ENCODE results near the gene USP24. TPM values are rescaled to one million over a fixed set of nuclear protein-coding genes. Genes with fewer than 3 reads are reported as not detected.

The USP24 gene
- total RNA-seq, 1 experiment from 2014 or later, result 54.6 TPM

DNA sequence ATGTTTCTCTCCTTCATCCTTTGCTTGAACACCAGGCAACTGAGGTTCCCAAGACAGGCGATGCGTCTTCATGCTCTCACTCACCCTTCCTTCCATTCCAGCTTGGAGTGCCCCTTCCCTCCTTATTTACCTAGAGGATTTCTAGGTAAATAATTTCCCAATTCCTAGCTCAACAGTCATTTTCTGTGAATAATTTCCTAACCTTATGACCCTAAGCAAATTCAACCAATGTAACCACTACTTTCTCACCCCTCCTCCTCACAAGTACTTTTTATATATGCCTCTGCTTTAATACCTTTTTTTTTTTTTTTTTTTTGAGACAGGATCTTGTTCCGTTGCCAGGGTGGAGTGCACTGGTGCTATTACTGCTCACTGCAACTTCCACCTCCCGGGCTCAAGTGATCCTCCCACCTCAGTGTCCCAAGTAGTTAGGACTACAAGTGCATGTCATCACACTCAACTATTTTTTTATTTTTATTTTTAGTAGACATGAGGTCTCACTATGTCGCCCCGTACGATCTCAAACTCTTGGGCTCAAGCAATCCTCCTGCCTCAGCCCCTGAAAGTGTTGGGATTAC, 86.7 kb downstream of the USP24 start:
- CTCF ChIA-PET, result no interaction called here

DNA sequence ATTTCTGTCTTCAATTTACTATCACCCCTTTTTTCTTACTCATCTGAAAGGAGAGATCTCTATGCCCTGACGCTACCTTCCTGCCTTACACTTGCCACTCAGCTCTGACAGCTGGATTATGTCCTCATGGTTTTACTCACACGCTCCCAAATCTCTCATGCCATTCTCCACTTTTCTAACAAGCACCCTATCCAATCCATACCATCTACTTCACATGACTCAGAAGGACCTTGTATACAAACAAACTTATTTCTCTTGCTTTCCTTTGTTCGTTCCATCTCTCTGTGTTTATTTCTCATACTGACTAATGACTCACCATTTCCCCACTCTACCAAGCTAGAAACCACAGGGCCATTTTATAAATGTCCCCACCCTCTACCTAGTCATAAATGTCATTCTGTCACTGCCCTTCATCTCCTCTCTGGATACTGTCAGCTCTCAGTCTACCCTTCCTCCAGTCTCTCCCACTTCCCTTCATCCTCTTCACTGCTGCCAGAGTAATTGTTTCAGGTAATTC, 87.3 kb downstream of the USP24 start:
- Histone ChIP-seq H3K27ac (ENCODE audit: low read depth, low read length, poor library complexity, severe bottlenecking) (no peak overlapping the region), H3K36me3 (ENCODE audit: insufficient read depth, low read length, poor library complexity, severe bottlenecking) (peaks cover 85% of the 10 kb centered on the region)
- no peak for DNase-seq (ENCODE audit: low spot score)

More for the DNA sequence above, 86.7 kb downstream of the USP24 start:
- no TSS peak for BruUV-seq (replicated peaks)
- intact Hi-C loops (cut with micrococcal nuclease; ENCODE audit: unreplicated experiment), result no loop called here
- no peak overlapping the region for H3K4me3 ChIP-seq (ENCODE audit: low read depth, low read length, poor library complexity, severe bottlenecking)
- DNase-seq (ENCODE audit: low spot score), result no peak
- POLR2A ChIA-PET (ENCODE audit: low non-redundant PET), result no interaction called here
- no peak overlapping the region for H3K27ac ChIP-seq (ENCODE audit: low read depth, low read length, poor library complexity, severe bottlenecking)
- no peaks in the 10 kb centered on the region for H3K9me3 ChIP-seq (ENCODE audit: low read depth, low read length, poor library complexity, severe bottlenecking)
- H3K27me3 ChIP-seq (replicated peaks; ENCODE audit: insufficient read depth, low read depth, low read length, poor library complexity), result no peaks in the 10 kb centered on the region
- no peak for TF ChIP-seq EZH2 (IDR thresholded peaks at IDR 0.05; ENCODE audit: borderline replicate concordance, low read depth, low read length, poor library complexity, severe bottlenecking)
- TF ChIP-seq, protein P1, sequence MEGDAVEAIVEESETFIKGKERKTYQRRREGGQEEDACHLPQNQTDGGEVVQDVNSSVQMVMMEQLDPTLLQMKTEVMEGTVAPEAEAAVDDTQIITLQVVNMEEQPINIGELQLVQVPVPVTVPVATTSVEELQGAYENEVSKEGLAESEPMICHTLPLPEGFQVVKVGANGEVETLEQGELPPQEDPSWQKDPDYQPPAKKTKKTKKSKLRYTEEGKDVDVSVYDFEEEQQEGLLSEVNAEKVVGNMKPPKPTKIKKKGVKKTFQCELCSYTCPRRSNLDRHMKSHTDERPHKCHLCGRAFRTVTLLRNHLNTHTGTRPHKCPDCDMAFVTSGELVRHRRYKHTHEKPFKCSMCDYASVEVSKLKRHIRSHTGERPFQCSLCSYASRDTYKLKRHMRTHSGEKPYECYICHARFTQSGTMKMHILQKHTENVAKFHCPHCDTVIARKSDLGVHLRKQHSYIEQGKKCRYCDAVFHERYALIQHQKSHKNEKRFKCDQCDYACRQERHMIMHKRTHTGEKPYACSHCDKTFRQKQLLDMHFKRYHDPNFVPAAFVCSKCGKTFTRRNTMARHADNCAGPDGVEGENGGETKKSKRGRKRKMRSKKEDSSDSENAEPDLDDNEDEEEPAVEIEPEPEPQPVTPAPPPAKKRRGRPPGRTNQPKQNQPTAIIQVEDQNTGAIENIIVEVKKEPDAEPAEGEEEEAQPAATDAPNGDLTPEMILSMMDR (conservative IDR thresholded peaks at IDR 0.05; ENCODE audit: low read depth, low read length), result no peak
- no peaks in the 10 kb centered on the region for H3K4me1 ChIP-seq (ENCODE audit: insufficient read depth, low read length, poor library complexity, severe bottlenecking)
- H3K36me3 ChIP-seq (ENCODE audit: insufficient read depth, low read length, poor library complexity, severe bottlenecking), result peaks cover 85% of the 10 kb centered on the region

DNA sequence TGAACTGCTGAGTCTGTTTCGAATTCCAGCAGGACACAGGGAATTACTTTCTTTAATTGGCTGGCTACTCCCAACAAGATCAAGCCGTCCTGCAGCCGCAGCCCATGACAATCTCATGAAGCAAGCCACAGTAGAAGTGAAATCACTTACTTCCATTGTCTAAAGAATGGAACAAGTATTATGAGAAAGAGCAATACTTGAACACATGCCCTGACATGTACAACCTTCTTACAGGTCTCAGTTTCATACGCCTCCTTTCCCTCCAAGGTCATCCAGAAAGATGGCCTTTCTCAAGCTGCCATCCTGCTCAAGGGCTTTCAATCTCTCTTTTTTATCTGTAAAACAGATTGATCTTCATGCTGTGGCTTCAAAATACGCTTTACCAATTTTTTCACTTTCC, 90.7 kb downstream of the USP24 start:
- Histone ChIP-seq H3K27me3 (replicated peaks; ENCODE audit: insufficient read depth, low read depth, low read length, poor library complexity) (no peaks in the 10 kb centered on the region), H3K36me3 (ENCODE audit: insufficient read depth, low read length, poor library complexity, severe bottlenecking) (peaks cover 80% of the 10 kb centered on the region), H3K27ac (ENCODE audit: low read depth, low read length, poor library complexity, severe bottlenecking) (no peak overlapping the region), H3K4me1 (ENCODE audit: insufficient read depth, low read length, poor library complexity, severe bottlenecking) (no peaks in the 10 kb centered on the region), H3K4me3 (ENCODE audit: low read depth, low read length, poor library complexity, severe bottlenecking) (no peak overlapping the region), H3K9me3 (ENCODE audit: low read depth, low read length, poor library complexity, severe bottlenecking) (no peaks in the 10 kb centered on the region)
- ChIA-PET POLR2A (ENCODE audit: low non-redundant PET) (no interaction called here), CTCF (no interaction called here)
- no TSS peak for BruUV-seq (replicated peaks)
- TF ChIP-seq EZH2 (IDR thresholded peaks at IDR 0.05; ENCODE audit: borderline replicate concordance, low read depth, low read length, poor library complexity, severe bottlenecking), result no peak
- TF ChIP-seq, protein P1 (conservative IDR thresholded peaks at IDR 0.05; ENCODE audit: low read depth, low read length), result no peak
- intact Hi-C loops (cut with micrococcal nuclease; ENCODE audit: unreplicated experiment), result no loop called here
- no peak for DNase-seq (ENCODE audit: low spot score)

More for the DNA sequence above, 87.3 kb downstream of the USP24 start:
- Histone ChIP-seq H3K4me3 (ENCODE audit: low read depth, low read length, poor library complexity, severe bottlenecking) (no peak overlapping the region), H3K4me1 (ENCODE audit: insufficient read depth, low read length, poor library complexity, severe bottlenecking) (no peaks in the 10 kb centered on the region), H3K27me3 (replicated peaks; ENCODE audit: insufficient read depth, low read depth, low read length, poor library complexity) (no peaks in the 10 kb centered on the region), H3K9me3 (ENCODE audit: low read depth, low read length, poor library complexity, severe bottlenecking) (no peaks in the 10 kb centered on the region)
- no peak for TF ChIP-seq EZH2 (IDR thresholded peaks at IDR 0.05; ENCODE audit: borderline replicate concordance, low read depth, low read length, poor library complexity, severe bottlenecking)
- TF ChIP-seq, protein P1 (conservative IDR thresholded peaks at IDR 0.05; ENCODE audit: low read depth, low read length), result no peak
- POLR2A ChIA-PET (ENCODE audit: low non-redundant PET), result no interaction called here
- BruUV-seq (replicated peaks), result no TSS peak
- intact Hi-C loops (cut with micrococcal nuclease; ENCODE audit: unreplicated experiment), result no loop called here
- CTCF ChIA-PET, result no interaction called here
